ENCODE measurements around the gene ALPL.
A peak's percentile ranks its signal among the peaks of the same experiment; 100 is the strongest.

DNA sequence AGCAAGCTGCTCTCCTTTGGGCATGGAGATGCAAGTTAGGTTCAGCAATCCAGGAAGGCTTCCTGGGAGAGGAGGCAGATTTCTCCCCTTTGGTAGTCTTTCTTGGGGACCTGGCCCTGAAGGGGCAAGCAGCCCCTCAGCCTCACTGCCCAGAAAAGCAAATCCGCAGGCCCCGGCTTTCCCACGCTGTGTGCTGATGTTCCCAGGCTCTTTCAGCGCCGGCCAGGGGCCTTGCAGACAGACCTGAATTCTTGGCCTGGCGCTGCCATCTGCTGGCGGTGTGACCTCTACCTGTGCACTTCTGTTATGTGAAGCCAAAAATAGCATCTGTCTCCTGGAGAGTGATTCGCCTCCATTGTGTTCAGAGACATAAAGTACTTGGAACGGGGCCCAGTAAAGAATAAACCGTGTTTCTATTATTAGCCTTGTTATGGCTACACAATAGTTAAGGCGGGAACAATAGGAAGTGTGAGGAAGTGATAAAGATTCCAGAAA is 64.8 kb downstream of the ALPL start:
- TF ChIP-seq, protein P1, sequence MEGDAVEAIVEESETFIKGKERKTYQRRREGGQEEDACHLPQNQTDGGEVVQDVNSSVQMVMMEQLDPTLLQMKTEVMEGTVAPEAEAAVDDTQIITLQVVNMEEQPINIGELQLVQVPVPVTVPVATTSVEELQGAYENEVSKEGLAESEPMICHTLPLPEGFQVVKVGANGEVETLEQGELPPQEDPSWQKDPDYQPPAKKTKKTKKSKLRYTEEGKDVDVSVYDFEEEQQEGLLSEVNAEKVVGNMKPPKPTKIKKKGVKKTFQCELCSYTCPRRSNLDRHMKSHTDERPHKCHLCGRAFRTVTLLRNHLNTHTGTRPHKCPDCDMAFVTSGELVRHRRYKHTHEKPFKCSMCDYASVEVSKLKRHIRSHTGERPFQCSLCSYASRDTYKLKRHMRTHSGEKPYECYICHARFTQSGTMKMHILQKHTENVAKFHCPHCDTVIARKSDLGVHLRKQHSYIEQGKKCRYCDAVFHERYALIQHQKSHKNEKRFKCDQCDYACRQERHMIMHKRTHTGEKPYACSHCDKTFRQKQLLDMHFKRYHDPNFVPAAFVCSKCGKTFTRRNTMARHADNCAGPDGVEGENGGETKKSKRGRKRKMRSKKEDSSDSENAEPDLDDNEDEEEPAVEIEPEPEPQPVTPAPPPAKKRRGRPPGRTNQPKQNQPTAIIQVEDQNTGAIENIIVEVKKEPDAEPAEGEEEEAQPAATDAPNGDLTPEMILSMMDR (IDR thresholded peaks at IDR 0.05): peak in 3 of 4 experiments; percentile 46 to 75 (median 68)
- TF ChIP-seq POLR2A (IDR thresholded peaks at IDR 0.05) (no peak), POLR2AphosphoS5 (IDR thresholded peaks at IDR 0.05) (peak; percentile 76)

All from prostate gland (tissue), 2 donors.